Glutamatergic neuron (in vitro differentiated cells): Measurements from ENCODE around the gene HDAC11. TPM values are rescaled to one million over a fixed set of nuclear protein-coding genes. Genes with fewer than 3 reads are reported as not detected.

ENCODE experiments used
- DNase-seq: peaks from one replicate; pipeline ENCODE4 v3.0.0; 2022
- H3K27ac Mint-ChIP-seq: one replicate; pipeline ENCODE4 v1.8.0; 2020; ENCODE audit warnings: mild to moderate bottlenecking, mixed read lengths, inconsistent platforms; ENCODE audit not compliant: unreplicated experiment
- H3K27me3 Mint-ChIP-seq: one replicate; pipeline ENCODE4 v1.8.0; 2020; ENCODE audit warnings: mild to moderate bottlenecking, moderate library complexity, mixed read lengths, inconsistent platforms; ENCODE audit not compliant: unreplicated experiment
- H3K36me3 Mint-ChIP-seq: one replicate; pipeline ENCODE4 v1.8.0; 2020; ENCODE audit warnings: mild to moderate bottlenecking, mixed read lengths, inconsistent platforms; ENCODE audit not compliant: unreplicated experiment
- H3K4me1 Mint-ChIP-seq: one replicate; pipeline ENCODE4 v1.8.0; 2020; ENCODE audit warnings: mild to moderate bottlenecking, low read depth, mixed read lengths, inconsistent platforms; ENCODE audit not compliant: unreplicated experiment
- H3K4me3 Mint-ChIP-seq: one replicate; pipeline ENCODE4 v1.8.0; 2020; ENCODE audit warnings: mild to moderate bottlenecking, mixed read lengths, inconsistent platforms; ENCODE audit not compliant: unreplicated experiment
- H3K9me3 Mint-ChIP-seq: one replicate; pipeline ENCODE4 v1.8.0; 2020; ENCODE audit warnings: mild to moderate bottlenecking, moderate library complexity, mixed read lengths, inconsistent platforms; ENCODE audit not compliant: unreplicated experiment
- total RNA-seq: library from RNA; stranded (reverse); fragmentation: NEBNext Ultra II Directional; extraction: Animal tissue kit (Norgen Biotek cat#: 25700); gene quantifications from one replicate; pipeline ENCODE4 v1.2.1, GENCODE V29; 2021; ENCODE audit not compliant: unreplicated experiment
- TF ChIP-seq, protein P1 (sequence below): fragments of 200-600 bp; sonication (generic); IDR thresholded peaks from one replicate; pipeline ENCODE4 v1.5.0; 2021; ENCODE audit not compliant: partially characterized antibody, unreplicated experiment

The HDAC11 gene
- total RNA-seq, 1 donor from 2014 or later = 19.8 TPM

DNA sequence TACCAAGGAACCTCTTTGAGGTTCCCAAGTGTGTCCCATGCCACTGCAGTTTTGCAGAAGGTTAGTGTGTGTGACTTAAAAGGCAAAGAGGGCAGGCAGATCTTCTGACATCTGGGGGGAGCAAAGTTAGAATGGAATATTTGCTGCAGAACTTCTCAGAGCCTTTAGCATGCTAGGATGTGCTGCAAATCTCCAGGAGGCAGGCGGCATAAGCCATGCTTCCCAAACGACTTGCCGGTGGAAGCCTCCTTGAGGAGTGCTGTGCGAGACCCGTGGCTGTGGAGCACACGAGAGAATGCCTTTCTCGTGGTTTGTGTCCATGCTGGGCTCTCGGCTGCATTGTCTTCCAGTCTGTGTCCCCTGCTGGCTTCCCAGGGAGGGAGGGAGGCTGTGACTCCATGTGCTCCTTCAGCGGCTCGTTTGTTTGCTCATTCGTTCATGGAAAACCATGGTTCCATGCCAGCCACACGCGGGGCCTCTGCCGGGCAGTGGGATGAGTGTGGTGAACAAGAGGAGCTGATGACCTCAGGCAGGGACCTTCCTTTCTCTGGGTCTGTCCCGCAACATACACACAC, 13.8 kb downstream of the HDAC11 start:
- peaks cover 2% of the 10 kb centered on the region for H3K27me3 Mint-ChIP-seq
- peaks cover 5% of the 10 kb centered on the region for H3K36me3 Mint-ChIP-seq
- no peak overlapping the region for H3K4me3 Mint-ChIP-seq
- TF ChIP-seq, protein P1, sequence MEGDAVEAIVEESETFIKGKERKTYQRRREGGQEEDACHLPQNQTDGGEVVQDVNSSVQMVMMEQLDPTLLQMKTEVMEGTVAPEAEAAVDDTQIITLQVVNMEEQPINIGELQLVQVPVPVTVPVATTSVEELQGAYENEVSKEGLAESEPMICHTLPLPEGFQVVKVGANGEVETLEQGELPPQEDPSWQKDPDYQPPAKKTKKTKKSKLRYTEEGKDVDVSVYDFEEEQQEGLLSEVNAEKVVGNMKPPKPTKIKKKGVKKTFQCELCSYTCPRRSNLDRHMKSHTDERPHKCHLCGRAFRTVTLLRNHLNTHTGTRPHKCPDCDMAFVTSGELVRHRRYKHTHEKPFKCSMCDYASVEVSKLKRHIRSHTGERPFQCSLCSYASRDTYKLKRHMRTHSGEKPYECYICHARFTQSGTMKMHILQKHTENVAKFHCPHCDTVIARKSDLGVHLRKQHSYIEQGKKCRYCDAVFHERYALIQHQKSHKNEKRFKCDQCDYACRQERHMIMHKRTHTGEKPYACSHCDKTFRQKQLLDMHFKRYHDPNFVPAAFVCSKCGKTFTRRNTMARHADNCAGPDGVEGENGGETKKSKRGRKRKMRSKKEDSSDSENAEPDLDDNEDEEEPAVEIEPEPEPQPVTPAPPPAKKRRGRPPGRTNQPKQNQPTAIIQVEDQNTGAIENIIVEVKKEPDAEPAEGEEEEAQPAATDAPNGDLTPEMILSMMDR = no peak
- no peak for DNase-seq
- no peak overlapping the region for H3K27ac Mint-ChIP-seq
- peaks cover 3% of the 10 kb centered on the region for H3K4me1 Mint-ChIP-seq
- peaks cover 3% of the 10 kb centered on the region for H3K9me3 Mint-ChIP-seq

GRCh38 chr3:13494463-13495350, 14.6 kb downstream of the HDAC11 start:
- Mint-ChIP-seq H3K4me3 (no peak overlapping the region), H3K36me3 (no peaks in the 10 kb centered on the region), H3K27ac (no peak overlapping the region), H3K27me3 (peaks cover 2% of the 10 kb centered on the region), H3K9me3 (peaks cover 3% of the 10 kb centered on the region), H3K4me1 (peaks cover 3% of the 10 kb centered on the region)
- peak; percentile 55 for DNase-seq
- TF ChIP-seq, protein P1 = peak; percentile 79

DNA sequence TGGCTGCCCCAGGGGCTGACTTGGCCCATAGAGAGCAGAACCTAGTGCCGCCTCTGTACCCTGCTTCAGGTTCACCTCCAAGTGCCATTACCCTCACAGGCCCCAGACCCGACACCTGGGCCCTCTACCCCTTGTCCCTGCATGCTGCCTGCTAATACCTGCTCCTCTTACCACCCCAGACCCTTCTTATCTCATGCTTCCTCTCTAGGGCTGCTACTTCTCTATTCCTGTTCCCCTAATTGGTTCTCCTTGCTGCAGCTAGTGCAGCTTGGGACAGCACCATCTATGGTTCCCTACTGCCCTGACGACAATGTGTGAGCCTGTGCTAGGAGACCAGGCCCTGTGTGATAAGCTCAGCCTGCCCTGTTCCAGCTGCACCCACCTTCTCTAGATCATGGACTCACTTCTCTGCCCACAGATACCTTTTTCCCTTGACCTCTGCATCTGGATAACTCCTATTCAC, 15.3 kb downstream of the HDAC11 start:
- H3K27ac Mint-ChIP-seq = no peak overlapping the region
- H3K36me3 Mint-ChIP-seq = no peaks in the 10 kb centered on the region
- H3K4me3 Mint-ChIP-seq = no peak overlapping the region

GRCh38 chr3:13495921-13496723, 16.0 kb downstream of the HDAC11 start:
- Mint-ChIP-seq H3K4me1 (peaks cover 3% of the 10 kb centered on the region), H3K27me3 (peaks cover 2% of the 10 kb centered on the region), H3K27ac (no peak overlapping the region), H3K9me3 (peaks cover 3% of the 10 kb centered on the region), H3K36me3 (no peaks in the 10 kb centered on the region), H3K4me3 (no peak overlapping the region)
- peak; percentile 86 for DNase-seq
- TF ChIP-seq, protein P1 = peak; percentile 75

More for the DNA sequence above, 15.3 kb downstream of the HDAC11 start:
- Mint-ChIP-seq H3K9me3 (peaks cover 3% of the 10 kb centered on the region), H3K4me1 (peaks cover 3% of the 10 kb centered on the region), H3K27me3 (peaks cover 2% of the 10 kb centered on the region)
- TF ChIP-seq, protein P1 = no peak
- DNase-seq = no peak
